ENCODE results near the gene KRTAP5-8. TPM values are rescaled to one million over a fixed set of nuclear protein-coding genes. Genes with fewer than 3 reads are reported as not detected.

KRTAP5-8 gene
- total RNA-seq, 2 donors from 2014 or later: 0.68 TPM; not detected in 1

DNA sequence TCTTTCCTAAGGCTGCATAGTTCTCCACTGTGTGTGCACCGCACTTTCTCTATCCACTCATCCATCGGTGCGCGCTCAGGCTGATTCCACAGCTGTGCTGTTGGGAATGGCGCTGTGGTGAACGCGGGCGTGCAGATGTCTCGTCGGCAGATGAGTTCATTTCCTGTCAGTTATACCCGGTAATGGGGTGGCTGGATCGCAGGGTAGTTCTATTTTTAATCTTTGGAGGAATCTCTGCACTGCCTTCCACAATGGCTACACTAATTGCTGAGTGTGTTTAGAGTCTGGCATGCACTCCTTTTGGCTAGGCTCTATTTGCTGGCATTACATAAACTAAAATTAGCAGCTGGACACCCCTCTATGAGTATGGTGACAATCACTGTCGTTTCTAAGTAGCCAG is 38.7 kb upstream of the KRTAP5-8 start:
- H3K9me3 ChIP-seq: no peaks in the 10 kb centered on the region
- H3K27me3 ChIP-seq (replicated peaks; ENCODE audit: insufficient read depth): no peaks in the 10 kb centered on the region
- TF ChIP-seq, protein P1, sequence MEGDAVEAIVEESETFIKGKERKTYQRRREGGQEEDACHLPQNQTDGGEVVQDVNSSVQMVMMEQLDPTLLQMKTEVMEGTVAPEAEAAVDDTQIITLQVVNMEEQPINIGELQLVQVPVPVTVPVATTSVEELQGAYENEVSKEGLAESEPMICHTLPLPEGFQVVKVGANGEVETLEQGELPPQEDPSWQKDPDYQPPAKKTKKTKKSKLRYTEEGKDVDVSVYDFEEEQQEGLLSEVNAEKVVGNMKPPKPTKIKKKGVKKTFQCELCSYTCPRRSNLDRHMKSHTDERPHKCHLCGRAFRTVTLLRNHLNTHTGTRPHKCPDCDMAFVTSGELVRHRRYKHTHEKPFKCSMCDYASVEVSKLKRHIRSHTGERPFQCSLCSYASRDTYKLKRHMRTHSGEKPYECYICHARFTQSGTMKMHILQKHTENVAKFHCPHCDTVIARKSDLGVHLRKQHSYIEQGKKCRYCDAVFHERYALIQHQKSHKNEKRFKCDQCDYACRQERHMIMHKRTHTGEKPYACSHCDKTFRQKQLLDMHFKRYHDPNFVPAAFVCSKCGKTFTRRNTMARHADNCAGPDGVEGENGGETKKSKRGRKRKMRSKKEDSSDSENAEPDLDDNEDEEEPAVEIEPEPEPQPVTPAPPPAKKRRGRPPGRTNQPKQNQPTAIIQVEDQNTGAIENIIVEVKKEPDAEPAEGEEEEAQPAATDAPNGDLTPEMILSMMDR (IDR thresholded peaks at IDR 0.05): no peak
- no peak overlapping the region for H3K27ac ChIP-seq
- no peaks in the 10 kb centered on the region for H3K4me1 ChIP-seq (ENCODE audit: control insufficient read depth in 1 of 2, low read depth in 2 of 2)
- H3K4me3 ChIP-seq: no peak overlapping the region
- DNase-seq (ENCODE audit: low spot score) (no peak), ATAC-seq (ENCODE audit: insufficient number of reproducible peaks, low FRiP score, low read depth) (no peak)
- peaks cover 67% of the 10 kb centered on the region for H3K36me3 ChIP-seq

DNA sequence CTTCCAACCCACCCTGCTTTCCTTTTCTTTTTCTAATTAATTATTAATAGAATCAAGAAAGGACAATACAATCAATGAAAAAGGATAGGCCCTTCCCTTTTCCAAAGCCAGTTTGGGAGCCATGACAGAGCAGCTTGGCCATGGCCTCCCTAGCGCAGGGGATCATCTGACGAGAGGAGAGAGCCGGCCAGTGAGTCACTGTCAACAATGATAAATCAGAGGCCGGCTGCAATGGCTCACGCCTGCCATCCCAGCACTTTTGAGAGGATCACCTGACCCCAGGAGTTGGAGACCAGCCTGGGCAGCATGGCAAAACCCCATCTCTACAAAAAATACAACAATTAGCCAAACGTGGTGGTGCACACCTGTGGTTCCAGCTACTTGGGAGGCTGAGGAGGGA is 38.3 kb upstream of the KRTAP5-8 start:
- Histone ChIP-seq H3K9me3 (no peaks in the 10 kb centered on the region), H3K27ac (no peak overlapping the region), H3K36me3 (peaks cover 71% of the 10 kb centered on the region), H3K4me3 (no peak overlapping the region), H3K27me3 (replicated peaks; ENCODE audit: insufficient read depth) (no peaks in the 10 kb centered on the region), H3K4me1 (ENCODE audit: control insufficient read depth in 1 of 2, low read depth in 2 of 2) (no peaks in the 10 kb centered on the region)
- TF ChIP-seq, protein P1 (IDR thresholded peaks at IDR 0.05): no peak
- DNase-seq (ENCODE audit: low spot score) (no peak), ATAC-seq (ENCODE audit: insufficient number of reproducible peaks, low FRiP score, low read depth) (no peak)

DNA sequence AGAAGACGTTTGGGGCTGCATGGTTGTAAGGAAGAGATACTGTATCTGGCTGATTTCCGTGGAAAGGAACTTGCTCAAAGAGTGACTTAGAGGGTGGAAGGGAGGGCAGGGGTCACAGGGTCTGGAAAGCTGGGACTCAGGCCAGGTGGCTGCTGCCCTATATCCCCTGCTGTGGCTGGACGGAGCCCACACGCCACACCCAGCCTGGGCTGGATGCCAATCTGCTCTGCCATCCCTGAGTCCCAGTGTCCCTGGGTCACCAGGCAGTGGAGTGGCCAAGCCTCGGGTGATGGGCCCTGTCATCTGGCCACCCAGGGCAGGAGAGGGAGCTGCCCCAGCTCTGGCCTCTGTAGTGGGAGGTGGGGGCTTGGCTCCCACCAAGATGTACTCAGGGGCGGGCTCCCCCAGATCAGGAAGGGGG is 37.2 kb upstream of the KRTAP5-8 start:
- H3K27me3 ChIP-seq (replicated peaks; ENCODE audit: insufficient read depth): no peaks in the 10 kb centered on the region
- H3K27ac ChIP-seq: no peak overlapping the region
- no peak overlapping the region for H3K4me3 ChIP-seq
- TF ChIP-seq, protein P1 (IDR thresholded peaks at IDR 0.05): no peak
- DNase-seq (ENCODE audit: low spot score): no peak
- H3K4me1 ChIP-seq (ENCODE audit: control insufficient read depth in 1 of 2, low read depth in 2 of 2): no peaks in the 10 kb centered on the region
- no peak for ATAC-seq (ENCODE audit: insufficient number of reproducible peaks, low FRiP score, low read depth)
- H3K36me3 ChIP-seq: peaks cover 69% of the 10 kb centered on the region
- no peaks in the 10 kb centered on the region for H3K9me3 ChIP-seq

DNA sequence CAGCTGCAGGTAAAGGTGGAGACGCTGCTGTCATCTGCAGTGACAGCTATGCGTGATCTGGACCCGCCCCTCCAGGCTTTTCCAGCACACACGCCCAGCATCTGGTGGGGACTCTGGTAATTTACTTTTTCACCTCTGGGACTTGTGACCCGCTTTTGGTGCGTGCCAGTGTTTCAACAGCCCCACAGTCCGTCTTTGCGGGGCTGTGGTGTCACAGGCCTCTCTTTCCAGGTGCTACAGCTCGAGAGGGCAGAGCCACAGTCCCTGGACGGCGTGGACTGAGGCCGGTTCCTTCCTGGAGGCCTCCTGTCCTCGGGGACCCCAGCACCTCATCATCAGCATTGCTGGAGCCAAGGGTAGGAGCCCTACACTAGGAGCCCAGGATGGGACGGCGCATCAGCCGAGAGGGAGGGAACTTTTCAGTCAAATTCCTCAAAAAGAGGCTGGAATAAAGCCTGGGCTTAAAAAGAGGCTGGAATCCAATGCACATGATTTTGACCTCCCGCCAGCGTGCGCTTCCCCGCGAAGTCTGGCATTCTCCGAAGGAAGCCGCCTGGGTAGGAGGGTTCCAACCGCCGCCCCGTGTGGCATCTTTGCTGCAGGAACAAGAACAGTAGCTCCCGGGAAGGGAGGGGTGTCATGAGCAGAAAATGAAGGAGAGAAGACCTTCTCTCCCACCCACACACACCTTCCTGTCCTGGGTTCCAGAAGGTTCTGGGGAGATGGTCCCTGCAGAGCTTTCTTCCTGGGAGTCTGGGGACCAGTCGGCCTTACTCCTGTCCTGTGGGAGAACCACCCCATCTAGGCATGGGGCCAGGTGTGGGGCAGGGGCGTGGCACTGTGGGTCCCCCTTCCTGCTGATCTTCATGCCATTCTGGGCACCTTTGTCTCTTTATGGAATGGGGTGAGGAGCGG is 36.5 kb upstream of the KRTAP5-8 start:
- TF ChIP-seq, protein P1 (IDR thresholded peaks at IDR 0.05): no peak
- H3K36me3 ChIP-seq: peaks cover 68% of the 10 kb centered on the region
- H3K4me1 ChIP-seq (ENCODE audit: control insufficient read depth in 1 of 2, low read depth in 2 of 2): no peaks in the 10 kb centered on the region
- no peak overlapping the region for H3K27ac ChIP-seq
- H3K4me3 ChIP-seq: no peak overlapping the region
- no peaks in the 10 kb centered on the region for H3K9me3 ChIP-seq
- DNase-seq (ENCODE audit: low spot score) (no peak), ATAC-seq (ENCODE audit: insufficient number of reproducible peaks, low FRiP score, low read depth) (no peak)
- no peaks in the 10 kb centered on the region for H3K27me3 ChIP-seq (replicated peaks; ENCODE audit: insufficient read depth)

DNA sequence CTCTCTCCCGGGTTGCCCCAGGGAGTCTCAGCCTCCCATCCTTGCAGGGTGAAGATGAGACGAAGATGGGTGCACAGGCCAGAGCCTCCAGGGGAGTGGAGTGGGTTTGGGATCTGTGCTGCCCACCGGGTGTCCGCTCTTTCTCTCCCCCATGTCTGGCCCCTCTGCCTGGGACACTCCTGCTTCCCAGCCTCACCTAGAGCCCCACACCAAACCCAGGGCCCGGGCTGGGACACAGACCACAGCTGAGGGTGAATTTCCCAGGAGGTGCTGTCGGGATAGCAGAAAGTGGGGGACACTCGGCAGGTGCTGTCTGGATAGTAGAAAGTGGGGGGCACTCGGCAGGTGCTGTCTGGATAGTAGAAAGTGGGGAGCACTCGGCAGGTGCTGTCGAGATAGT is 35.8 kb upstream of the KRTAP5-8 start:
- H3K4me3 ChIP-seq: no peak overlapping the region
- peaks cover 3% of the 10 kb centered on the region for H3K9me3 ChIP-seq
- no peaks in the 10 kb centered on the region for H3K4me1 ChIP-seq (ENCODE audit: control insufficient read depth in 1 of 2, low read depth in 2 of 2)
- TF ChIP-seq, protein P1 (IDR thresholded peaks at IDR 0.05): no peak
- H3K27me3 ChIP-seq (replicated peaks; ENCODE audit: insufficient read depth): no peaks in the 10 kb centered on the region
- no peak for DNase-seq (ENCODE audit: low spot score)
- no peak overlapping the region for H3K27ac ChIP-seq
- ATAC-seq (ENCODE audit: insufficient number of reproducible peaks, low FRiP score, low read depth): no peak
- H3K36me3 ChIP-seq: peaks cover 66% of the 10 kb centered on the region
